ENCODE data around the gene ZMYND8. TPM values are rescaled to one million over a fixed set of nuclear protein-coding genes. Genes with fewer than 3 reads are reported as not detected.

The ZMYND8 gene
- total RNA-seq, 1 donor from 2014 or later, result 86.0 TPM

DNA sequence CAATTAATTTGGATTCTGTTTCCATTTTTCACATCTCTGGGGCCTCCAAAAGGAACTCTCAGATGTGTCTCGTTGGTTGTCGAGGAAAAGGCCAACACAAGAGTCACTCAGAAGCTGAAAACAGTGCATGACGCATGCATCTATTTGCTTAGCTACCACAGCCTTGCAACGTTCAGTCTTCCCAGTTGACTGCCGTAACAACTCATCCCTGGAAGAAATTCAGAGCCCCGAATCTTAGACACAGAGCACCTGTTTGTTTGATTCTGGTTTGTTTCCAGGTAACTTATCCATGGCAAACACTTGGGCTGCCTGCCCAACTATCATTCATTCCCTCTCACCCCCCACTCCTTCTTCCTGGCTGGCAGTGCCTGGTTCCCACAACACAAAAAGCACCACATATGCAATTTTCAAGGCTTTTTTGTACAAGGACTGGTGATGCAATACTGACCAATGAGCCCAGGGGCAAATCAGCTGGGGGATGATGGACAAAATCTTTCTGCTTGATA, 60.5 kb downstream of the ZMYND8 start:
- no peak for DNase-seq (ENCODE audit: low read depth, low spot score)
- H3K9me3 Mint-ChIP-seq, result no peaks in the 10 kb centered on the region
- H3K4me1 Mint-ChIP-seq, result no peaks in the 10 kb centered on the region
- H3K4me3 Mint-ChIP-seq, result no peak overlapping the region
- TF ChIP-seq CTCF (conservative IDR thresholded peaks at IDR 0.05), result no peak
- H3K27ac Mint-ChIP-seq (ENCODE audit: unreplicated experiment), result no peak overlapping the region
- no peaks in the 10 kb centered on the region for H3K27me3 Mint-ChIP-seq (ENCODE audit: low read depth)
- peaks cover 24% of the 10 kb centered on the region for H3K36me3 Mint-ChIP-seq (ENCODE audit: low read depth)

GRCh38 chr20:47295129-47295813, 61.2 kb downstream of the ZMYND8 start:
- Mint-ChIP-seq H3K27ac (ENCODE audit: unreplicated experiment) (no peak overlapping the region), H3K27me3 (ENCODE audit: low read depth) (no peaks in the 10 kb centered on the region), H3K4me3 (no peak overlapping the region), H3K36me3 (ENCODE audit: low read depth) (peaks cover 25% of the 10 kb centered on the region), H3K4me1 (no peaks in the 10 kb centered on the region), H3K9me3 (no peaks in the 10 kb centered on the region)
- no peak for TF ChIP-seq CTCF (conservative IDR thresholded peaks at IDR 0.05)
- DNase-seq (ENCODE audit: low read depth, low spot score), result no peak

DNA sequence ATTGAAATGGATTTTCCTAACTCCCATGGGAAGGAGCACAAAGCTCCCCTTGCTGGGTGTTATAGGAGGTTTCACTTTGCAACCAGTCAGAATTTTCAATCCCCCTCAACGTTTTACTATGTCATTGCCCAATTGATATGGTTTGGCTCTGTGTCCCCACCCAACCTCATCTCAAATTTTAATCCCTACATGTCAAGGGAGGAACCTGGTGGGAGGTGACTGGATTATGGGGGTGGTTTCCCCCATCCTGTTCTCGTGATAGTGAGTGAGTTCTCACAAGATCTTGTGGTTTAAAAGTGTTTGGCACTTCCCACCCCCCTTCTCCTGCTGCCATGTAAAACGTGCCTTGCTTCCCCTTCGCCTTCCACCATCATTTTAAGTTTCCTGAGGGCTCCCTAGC, 62.9 kb downstream of the ZMYND8 start:
- H3K27ac Mint-ChIP-seq (ENCODE audit: unreplicated experiment), result no peak overlapping the region
- peaks cover 34% of the 10 kb centered on the region for H3K36me3 Mint-ChIP-seq (ENCODE audit: low read depth)

DNA sequence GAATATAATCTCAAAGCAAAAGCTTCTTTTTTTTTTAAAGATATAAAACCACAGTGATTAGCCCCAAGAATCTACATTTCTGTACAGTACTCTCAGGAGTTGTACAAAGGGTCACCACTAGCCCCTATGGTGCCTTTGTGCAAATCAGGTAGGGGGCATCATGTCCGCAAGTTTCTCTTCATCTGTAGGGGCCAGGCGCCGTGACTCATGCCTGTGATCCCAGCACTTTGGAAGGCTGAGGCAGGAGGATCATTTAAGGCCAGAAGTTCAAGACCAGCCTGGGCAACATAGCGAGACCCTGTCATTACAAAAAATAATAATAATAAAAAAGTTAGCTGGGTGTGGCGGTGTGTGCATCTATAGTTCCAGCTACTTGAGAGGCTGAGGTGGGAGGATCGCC, 63.9 kb downstream of the ZMYND8 start:
- DNase-seq (ENCODE audit: low read depth, low spot score), result no peak
- peaks cover 39% of the 10 kb centered on the region for H3K36me3 Mint-ChIP-seq (ENCODE audit: low read depth)
- no peaks in the 10 kb centered on the region for H3K4me1 Mint-ChIP-seq
- H3K4me3 Mint-ChIP-seq, result no peak overlapping the region
- no peaks in the 10 kb centered on the region for H3K27me3 Mint-ChIP-seq (ENCODE audit: low read depth)
- TF ChIP-seq CTCF (conservative IDR thresholded peaks at IDR 0.05), result no peak
- H3K27ac Mint-ChIP-seq (ENCODE audit: unreplicated experiment), result no peak overlapping the region
- H3K9me3 Mint-ChIP-seq, result no peaks in the 10 kb centered on the region

More for the DNA sequence above, 62.9 kb downstream of the ZMYND8 start:
- Mint-ChIP-seq H3K4me1 (no peaks in the 10 kb centered on the region), H3K4me3 (no peak overlapping the region), H3K27me3 (ENCODE audit: low read depth) (no peaks in the 10 kb centered on the region), H3K9me3 (no peaks in the 10 kb centered on the region)
- TF ChIP-seq CTCF (conservative IDR thresholded peaks at IDR 0.05), result no peak
- no peak for DNase-seq (ENCODE audit: low read depth, low spot score)

GRCh38 chr20:47290666-47291430, 65.7 kb downstream of the ZMYND8 start:
- H3K27ac Mint-ChIP-seq (ENCODE audit: unreplicated experiment), result no peak overlapping the region
- DNase-seq (ENCODE audit: low read depth, low spot score), result no peak

More at GRCh38 chr20:47290666-47291430, 65.7 kb downstream of the ZMYND8 start:
- no peaks in the 10 kb centered on the region for H3K4me1 Mint-ChIP-seq
- no peaks in the 10 kb centered on the region for H3K27me3 Mint-ChIP-seq (ENCODE audit: low read depth)
- H3K4me3 Mint-ChIP-seq, result no peak overlapping the region
- peaks cover 42% of the 10 kb centered on the region for H3K36me3 Mint-ChIP-seq (ENCODE audit: low read depth)
- no peaks in the 10 kb centered on the region for H3K9me3 Mint-ChIP-seq
- TF ChIP-seq CTCF (conservative IDR thresholded peaks at IDR 0.05), result no peak

All from neural crest cell (in vitro differentiated cells).